Placental pericyte (primary cell): ENCODE data around the gene SLC26A5. TPM values are rescaled to one million over a fixed set of nuclear protein-coding genes. Genes with fewer than 3 reads are reported as not detected.

Experiments
- small RNA-seq: library from RNA; depleted of rRNA; stranded (forward); fragments of <200 nt; gene quantifications from one replicate; pipeline ENCODE3, GENCODE V24; 2012; ENCODE audit warnings: low replicate concordance
- total RNA-seq: library from RNA; depleted of rRNA; stranded (reverse); fragments of >200 nt; gene quantifications from 2 replicates; pipeline ENCODE4 v1.2.3, GENCODE V29; 2012

SLC26A5 gene
- total RNA-seq: not detected in 2 replicates

GRCh38 chr7:103446049-103446520 is at the start of gene SLC26A5:
Gene SLC26A5, minus strand, starts transcription at chr7:103446207. Its CDS starts 24,693 bp downstream, at chr7:103421514.

DNA sequence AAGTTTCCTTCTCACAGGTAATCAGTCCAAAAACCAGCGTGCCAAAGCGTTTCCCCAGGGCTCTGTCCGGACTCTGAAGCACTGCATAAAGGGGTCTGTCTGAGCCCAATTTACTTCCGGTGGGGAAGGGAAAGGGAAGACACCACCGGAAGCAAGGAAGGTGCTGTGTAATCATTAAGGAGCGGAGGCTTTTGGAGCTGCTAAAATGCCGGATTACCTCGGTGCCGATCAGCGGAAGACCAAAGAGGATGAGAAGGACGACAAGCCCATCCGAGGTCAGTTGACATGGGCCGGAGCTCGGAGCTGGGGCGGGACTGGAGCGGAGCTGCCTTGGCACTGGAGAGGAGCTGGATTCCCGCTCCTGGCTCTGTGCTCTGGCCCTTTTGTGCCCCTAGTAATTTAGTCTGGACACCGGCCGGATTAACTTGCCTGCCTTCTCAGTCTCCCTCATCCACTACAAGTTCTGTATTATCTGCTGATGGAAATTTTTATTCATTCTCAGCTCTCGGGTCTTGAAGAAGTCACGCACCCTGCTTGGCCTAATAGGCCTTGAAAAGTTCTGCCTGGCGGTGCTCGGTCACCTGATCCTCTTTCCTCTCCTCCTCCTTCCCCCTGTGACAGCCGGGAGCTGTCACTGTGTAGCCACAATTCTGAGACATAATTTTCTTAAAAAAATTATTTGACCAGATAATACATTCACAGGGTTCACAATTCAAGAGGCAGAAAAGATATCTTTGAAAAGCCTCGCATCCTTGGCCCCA is 98.3 kb downstream of the SLC26A5 start, which contains the start of gene PSMC2:
Gene PSMC2 (plus strand): TSS at position 137 of the 761 bp plus-strand sequence. CDS start 69 bp downstream, at position 206.

DNA sequence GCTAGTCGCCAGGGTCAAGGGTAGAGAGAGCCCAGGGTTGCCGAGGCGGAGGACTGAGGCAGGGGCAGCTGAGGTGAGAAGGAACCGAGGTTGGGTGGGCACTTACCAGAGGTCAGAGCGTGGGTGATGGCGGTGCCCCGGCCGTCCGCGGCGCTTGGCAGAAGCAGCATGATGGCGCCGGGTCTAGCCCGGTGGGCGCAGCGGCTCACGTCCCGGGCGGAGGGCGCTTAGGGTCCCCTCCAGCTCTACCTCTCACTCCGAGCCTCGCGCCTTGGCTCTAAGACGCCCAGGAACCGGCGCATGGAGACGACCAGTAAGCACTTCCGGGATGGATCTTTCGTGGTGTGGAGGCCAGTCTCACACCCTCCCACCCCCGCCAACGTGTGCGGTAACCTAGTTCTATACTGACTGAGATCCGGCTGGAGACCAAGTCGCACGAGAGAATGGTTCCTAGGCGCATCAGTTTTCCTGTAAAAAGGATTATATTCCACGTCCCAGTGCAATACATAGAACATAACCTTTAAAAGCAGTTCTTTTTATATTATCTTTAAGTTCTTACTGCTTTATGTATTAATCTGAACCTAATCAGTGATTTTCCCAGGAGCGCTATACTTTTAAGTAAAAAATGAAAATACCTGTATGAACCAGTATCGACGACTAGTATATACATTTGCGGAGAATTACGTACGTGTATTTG is 101.4 kb downstream of the SLC26A5 start, which contains the start of gene DNAJC2:
Gene DNAJC2 (minus strand): TSS at position 315 of the 697 bp plus-strand sequence. CDS start 145 bp downstream, at position 170.

Small RNA genes within 50 kb of the gene (small RNA-seq; reads per million reads assigned to genes)
- gene RF00019: not detected
- gene RPS29P16: not detected

Other genes with a start within 250 kb of the SLC26A5 start
- 51.5 and 71.6 TPM in 2 replicates for gene PMPCB, start 148.8 kb downstream of the SLC26A5 start, total RNA-seq
- gene DNAJC2, start 101.4 kb downstream of the SLC26A5 start, total RNA-seq: 21.2 and 25.8 TPM in 2 replicates
- gene PSMC2, start 98.6 kb downstream of the SLC26A5 start, total RNA-seq: 225 and 237 TPM in 2 replicates